HG02759 (cell line): ENCODE results near the gene PHRF1.
A peak's percentile ranks its signal among the peaks of the same experiment; 100 is the strongest.
"Not testable (repeated sequence)": the region's sequence is repeated elsewhere in the genome, so short reads cannot be mapped to it uniquely, and the experiment has no call there.

Source experiments
- ATAC-seq: cut with Tn5 transposase; IDR thresholded peaks from one replicate; pipeline ENCODE4 v1.9.1; 2021; ENCODE audit warnings: mild to moderate bottlenecking, moderate library complexity; ENCODE audit not compliant: unreplicated experiment

The PHRF1 gene

GRCh38 chr11:571802-572185 lies 4.5 kb upstream of the PHRF1 start:
- ATAC-seq, result no peak

DNA sequence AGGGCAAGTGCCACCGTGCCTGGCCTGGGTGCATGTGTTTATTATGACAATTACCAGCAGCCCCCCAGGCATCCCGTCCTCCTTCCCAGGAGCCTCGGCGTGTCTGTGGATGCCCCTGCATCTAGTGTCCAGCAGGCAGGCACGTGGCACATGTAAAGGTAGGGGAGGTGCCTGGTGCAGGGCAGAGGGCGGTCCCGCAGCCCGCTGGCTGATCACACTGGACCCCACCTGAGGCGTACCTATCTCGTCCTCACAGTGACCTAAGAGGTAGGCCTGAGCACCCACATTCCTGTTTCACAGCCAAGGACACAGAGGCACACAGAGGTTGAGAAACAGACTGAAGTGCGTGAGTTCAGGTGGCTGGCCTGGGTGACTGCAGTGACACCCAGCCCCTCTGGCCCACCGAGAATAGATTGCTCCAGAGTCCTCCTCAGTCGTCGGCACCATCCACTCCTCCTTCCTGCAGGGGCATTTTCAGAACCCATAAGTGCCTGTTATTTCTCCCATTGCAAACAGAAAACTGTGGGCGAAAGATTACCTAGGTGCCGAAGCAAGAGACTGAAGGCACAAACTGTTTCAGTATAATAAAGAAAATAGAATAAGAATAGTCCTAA lies 3.0 kb upstream of the PHRF1 start:
- ATAC-seq, result no peak

DNA sequence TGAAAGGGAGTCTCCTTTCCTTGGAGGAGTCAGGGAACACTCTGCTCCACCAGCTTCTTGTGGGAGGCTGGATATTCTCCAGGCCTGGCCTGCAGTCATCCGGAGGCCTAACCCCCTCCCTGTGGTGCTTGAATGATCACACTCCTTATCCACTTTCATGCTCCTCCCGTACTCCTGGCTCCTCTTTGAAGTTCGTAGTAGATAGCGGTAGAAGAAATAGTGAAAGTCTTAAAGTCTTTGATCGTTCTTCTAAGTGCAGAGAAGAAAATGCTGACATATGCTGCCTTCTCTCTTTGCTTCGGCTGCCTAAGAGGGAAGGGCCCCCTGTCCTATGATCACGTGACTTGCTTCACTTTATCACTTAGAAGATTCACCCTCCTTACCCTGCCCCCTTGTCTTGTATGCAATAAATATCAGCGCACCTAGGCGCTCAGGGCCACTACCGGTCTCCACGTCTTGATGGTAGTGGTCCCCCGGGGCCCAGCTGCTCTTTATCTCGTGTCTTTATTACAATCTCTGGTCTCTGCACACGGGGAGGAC lies 2.2 kb upstream of the PHRF1 start:
- not testable (repeated sequence) for ATAC-seq

GRCh38 chr11:574632-575312 lies 1.5 kb upstream of the PHRF1 start:
- ATAC-seq, result no peak

GRCh38 chr11:575313-575995 lies 816 bp upstream of the PHRF1 start:
- ATAC-seq, result peak; percentile 51

DNA sequence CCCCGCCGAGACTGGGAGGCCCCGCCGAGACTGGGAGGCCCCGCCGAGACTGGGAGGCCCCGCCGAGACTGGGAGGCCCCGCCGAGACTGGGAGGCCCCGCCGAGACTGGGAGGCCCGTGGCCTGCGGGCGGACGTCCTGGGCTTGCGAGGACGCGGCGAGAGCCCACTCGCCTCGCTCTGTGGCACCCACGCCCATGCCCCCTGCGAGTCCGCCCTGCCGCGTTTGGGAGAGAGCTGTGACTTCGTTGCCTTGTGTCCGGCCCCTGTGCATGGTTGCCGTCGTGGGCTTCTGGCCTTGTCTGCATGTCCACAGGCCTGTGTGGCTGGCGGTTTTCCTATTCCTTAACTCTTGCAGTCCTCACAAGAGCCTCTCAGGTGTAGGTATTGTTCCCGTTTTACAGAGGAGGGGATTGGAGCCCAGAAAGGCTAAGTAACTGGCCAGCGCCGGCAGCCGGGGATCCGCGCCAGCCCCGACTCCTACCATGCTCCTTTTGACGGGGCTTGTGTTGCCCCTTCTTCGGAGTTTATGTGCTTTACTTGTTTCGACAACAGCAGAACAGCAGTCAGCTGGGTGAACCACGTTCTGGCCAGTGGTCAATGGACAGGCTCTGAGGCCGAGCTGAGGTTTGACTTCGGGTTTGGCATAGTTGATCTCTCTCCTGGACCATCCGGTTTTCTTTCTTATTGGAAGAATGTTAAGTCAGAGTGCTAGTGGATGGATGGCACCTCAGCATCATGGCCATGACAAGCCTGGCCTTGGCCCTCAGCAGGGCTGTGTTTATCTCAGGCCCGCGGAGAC lies 741 bp downstream of the PHRF1 start:
- no peak for ATAC-seq

- ATAC-seq, result no peak
Observed at GRCh38 chr11:577611-577894, 1.3 kb downstream of the PHRF1 start.

DNA sequence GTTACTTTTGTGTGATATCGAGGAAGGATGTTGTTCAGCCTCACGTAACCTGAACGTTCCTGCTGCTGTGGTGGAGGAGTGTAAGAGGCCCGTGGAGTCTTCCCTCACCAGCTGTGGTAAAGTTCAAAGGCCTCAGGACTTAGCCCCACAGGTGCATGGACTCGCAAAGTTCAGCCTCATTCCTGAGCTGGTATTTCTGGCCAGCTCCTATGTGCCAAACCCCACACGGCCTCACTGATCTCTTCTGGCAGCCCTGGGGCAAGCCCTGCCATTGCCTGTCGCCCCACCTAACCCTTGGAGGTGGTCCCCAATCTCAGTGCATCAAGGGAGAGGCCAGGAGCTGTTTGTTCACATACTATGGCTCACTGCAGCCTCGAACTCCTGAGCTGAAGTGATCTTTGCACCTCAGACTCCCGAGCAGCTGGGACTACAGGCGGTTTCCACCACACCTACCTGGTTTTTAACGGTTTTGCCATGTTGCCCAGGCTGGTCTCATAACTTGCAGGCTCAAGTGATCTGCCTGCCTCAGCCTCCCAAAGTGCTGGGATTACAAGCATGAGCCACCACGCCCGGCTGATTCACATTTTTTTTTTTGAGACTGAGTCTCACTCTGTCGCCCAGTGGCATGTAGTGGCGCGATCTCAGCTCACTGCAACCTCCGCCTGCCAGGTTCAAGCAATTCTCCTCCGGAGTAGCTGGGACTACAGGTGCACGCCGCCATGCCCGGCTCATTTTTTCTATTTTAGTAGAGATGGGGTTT lies 2.2 kb downstream of the PHRF1 start:
- ATAC-seq, result no peak

- ATAC-seq, result no peak
Observed at GRCh38 chr11:579830-580601, 3.7 kb downstream of the PHRF1 start.

DNA sequence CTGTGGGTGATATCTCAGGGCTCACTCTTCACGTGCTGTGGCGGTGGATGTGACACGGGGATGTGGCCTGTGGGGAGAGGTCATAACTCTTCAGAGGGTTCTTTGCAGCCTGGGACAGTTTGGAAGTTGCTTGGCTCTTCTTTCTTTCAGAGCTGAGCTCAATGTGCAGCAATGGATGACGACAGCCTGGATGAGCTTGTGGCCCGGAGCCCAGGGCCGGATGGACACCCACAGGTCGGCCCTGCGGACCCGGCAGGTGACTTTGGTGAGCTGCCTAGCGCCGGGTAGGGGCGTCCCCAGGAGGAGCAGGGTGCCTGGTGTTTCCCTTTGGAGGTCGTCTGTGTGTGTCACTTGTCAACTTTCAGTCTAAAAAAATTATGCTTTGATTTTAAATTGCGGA lies 5.1 kb downstream of the PHRF1 start:
- no peak for ATAC-seq

DNA sequence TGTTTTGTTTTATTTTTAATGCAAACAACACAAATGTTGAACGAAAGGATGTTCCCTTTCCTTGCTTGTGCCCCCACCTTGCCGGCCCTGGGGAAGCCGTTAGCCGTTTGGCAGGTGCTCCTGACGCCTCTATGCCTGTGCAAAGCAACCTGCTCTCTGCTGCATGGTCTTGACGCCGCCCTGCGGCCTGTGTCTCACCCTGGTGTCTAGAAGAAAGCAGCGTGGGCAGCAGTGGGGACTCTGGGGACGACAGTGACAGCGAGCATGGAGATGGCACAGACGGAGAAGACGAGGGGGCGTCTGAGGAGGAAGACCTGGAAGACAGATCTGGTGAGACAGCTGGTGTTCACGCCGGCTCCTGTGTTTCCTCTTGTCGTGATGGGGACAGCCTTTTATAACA lies 5.5 kb downstream of the PHRF1 start:
- ATAC-seq, result no peak

DNA sequence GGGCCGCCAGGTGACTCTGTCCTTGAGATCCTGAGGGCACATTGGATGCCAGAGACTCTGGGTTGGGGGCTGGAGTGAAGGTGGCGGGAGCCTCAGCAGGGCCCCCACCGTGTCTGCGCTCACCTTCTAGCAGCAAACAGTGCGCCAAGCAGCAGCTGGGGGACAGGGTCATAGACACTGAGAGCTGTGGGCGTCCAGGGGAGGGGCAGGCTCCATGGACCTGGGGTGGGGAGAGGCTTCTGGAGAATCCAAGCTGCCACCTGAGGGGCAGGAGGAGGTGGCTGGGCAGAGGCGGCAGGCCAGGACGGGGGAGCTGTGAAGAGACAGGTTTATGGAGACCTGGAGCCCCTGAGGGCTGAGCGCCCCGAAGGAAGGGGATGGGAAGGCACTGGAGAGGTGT lies 8.0 kb downstream of the PHRF1 start:
- ATAC-seq, result no peak

DNA sequence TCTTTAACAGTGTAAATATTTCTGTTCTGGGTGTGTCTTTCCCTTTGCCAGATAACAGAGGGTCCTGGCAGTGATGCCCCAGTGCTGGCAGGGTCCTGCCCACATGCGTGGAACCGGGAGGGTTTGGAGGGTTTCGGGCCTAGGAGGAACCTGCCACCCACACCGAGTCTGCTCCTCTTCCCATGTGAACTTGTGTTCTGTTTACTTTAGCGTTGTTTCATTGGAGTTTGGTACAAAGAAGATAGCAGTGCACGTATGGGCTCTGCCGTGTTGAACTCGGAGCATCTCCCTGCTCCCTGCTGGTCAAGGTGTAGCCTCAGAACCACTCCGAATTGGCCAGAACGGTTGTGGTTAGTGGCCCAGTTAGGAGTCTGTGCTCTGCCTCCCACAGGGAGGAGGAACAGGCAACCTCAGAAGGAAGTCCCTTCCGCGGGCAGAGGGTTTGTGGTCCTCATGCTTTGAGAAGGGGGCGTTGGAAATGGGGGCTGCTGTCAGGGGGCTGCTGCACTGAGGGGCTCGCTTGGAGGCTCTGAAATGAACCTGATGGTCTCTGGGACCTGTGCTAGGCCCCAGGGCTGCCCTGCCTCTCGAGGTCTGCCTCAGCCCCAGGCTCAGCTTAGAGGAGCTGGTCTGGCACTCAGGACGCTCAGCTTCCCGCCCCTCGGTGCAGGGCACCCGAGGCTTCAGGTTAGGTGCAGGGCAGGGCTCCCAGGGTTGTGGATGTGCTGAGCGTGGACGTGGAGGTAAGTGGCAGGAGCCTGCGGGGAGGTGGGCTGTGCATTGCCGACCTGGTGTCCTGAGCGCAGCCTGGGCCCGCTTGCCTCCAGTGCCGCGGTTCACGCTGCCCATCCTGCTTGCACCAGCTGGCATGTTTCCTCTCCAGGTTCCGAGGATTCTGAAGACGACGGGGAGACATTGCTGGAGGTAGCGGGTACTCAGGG lies 10.4 kb downstream of the PHRF1 start:
- no peak for ATAC-seq

DNA sequence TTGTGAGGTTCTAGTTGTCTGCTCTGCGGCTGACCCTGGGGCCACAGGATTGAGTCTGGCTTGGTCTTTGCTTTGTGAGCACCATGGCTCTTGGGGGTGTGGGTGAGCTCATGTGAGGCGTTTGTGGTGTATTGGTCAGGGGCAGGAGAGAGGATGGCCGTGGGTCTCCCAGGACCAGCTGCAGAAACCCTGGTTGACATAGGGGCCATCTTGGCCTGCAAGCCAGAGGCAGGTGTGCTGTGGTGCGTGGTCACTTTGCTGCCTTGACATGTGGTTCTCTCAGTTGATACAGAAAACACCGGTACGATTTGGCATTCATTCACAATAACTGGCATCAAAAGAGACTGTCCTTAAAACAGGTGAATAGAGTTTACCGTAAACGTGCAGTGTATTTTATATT lies 11.3 kb downstream of the PHRF1 start:
- ATAC-seq, result no peak

DNA sequence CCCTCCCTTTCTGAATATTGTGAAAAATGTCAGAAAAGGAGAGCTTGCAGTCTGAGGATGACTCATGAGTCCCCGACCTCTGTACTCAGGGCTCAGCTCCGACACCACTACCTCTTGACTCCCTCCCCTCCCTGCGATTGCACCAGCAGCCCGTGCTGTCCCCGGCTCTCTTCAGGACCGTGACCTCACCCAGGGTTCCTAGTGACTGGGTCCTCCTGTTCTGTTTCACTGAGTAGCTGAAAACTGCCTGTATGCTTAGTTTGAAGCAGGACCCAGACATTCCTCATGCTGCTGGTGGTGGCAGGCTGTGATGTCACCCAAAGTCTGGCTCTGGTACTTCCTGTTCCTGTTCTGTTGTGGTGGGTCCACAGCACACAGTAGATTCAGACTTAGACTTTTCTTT lies 11.7 kb downstream of the PHRF1 start:
- ATAC-seq, result no peak

DNA sequence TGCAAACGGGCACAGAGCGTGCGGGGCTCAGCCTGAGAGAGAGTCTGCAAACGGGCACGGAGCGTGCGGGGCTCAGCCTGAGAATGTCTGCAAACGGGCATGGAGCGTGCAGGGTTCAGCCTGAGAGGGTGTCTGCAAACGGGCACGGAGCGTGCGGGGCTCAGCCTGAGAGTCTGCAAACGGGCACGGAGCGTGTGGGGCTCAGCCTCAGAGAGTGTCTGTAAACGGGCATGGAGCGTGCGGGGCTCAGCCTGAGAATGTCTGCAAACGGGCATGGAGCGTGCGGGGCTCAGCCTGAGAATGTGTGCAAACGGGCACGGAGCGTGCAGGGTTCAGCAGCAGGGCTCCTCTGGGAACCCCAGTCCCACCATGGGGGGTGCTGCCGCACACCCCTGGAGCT lies 13.5 kb downstream of the PHRF1 start:
- no peak for ATAC-seq

- ATAC-seq, result no peak
Observed at GRCh38 chr11:590997-591396, 14.7 kb downstream of the PHRF1 start.

DNA sequence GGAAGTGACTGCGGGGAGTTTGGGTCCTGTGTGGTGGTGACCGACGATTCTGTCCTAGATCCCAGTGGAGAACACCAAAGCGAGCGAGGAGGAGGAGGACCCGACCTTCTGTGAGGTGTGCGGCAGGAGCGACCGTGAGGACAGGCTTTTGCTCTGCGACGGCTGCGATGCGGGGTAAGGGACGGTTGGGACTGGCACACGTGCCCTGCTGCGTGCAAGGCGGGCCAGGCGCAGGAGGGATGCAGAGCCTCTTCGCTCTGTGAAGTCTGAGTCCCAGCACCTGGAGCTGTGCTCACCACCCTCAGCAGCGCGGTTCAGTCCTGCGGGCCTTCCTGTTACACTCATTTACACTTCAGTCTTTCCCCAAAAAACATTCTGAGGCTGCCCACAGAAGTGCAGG lies 16.2 kb downstream of the PHRF1 start:
- ATAC-seq, result no peak

DNA sequence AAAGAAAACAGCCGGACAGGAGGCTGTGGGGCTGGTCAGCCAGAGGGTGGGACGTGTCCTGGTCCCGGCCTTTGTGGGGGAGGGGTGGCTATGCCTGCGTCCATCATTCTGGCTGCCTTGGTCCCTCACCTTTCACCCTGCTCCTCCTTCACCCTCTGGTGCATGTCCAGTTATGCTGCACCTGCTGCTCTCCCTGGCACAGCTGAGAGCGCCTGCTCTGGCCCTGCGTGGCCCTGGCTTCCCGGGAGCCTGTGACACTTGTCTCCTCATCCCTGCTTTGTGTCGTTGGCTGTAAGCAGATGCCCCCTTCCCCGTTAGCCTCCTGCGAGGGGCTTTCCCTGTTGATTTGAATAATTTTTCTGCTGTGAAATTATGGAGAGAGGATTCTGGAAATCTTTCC lies 16.6 kb downstream of the PHRF1 start:
- ATAC-seq, result no peak
